HEK293 (cell line): ENCODE results near the gene SNAP23.

Source experiments
- BCL6B ChIP-seq: fragments of 450-650 bp; formaldehyde crosslinking; IDR thresholded peaks from 2 replicates; pipeline ENCODE4 v1.5.1; 2017; ENCODE audit warnings: missing biosample characterization, missing genetic modification characterization
- OSR2 ChIP-seq: fragments of 450-650 bp; formaldehyde crosslinking; IDR thresholded peaks from 2 replicates; pipeline ENCODE4 v1.5.1; 2016; ENCODE audit warnings: missing biosample characterization, missing genetic modification characterization
- OVOL3 ChIP-seq: fragments of 450-650 bp; formaldehyde crosslinking; IDR thresholded peaks from 2 replicates; pipeline ENCODE4 v1.5.1; 2016; ENCODE audit warnings: missing biosample characterization, missing genetic modification characterization
- PATZ1 ChIP-seq: fragments of 450-650 bp; formaldehyde crosslinking; IDR thresholded peaks from 2 replicates; pipeline ENCODE4 v1.5.1; 2016; ENCODE audit warnings: missing biosample characterization, missing genetic modification characterization
- PBX3 ChIP-seq: sonication (generic); formaldehyde crosslinking; IDR thresholded peaks from 2 replicates; pipeline ENCODE4 v1.8.1; 2022; ENCODE audit warnings: mild to moderate bottlenecking, moderate library complexity, missing genetic modification reagents
- SCRT1 ChIP-seq: fragments of 450-650 bp; formaldehyde crosslinking; IDR thresholded peaks from 2 replicates; pipeline ENCODE4 v1.5.1; 2016; ENCODE audit warnings: missing biosample characterization, missing genetic modification characterization, borderline replicate concordance
- SETDB1 ChIP-seq: IDR thresholded peaks from one replicate; pipeline ENCODE4 v1.6.1; 2017; ENCODE audit warnings: mild to moderate bottlenecking, low read length, moderate library complexity, mixed read lengths; ENCODE audit not compliant: insufficient read length
- SP2 ChIP-seq: fragments of 450-650 bp; formaldehyde crosslinking; IDR thresholded peaks from 2 replicates; pipeline ENCODE4 v1.5.1; 2016; ENCODE audit warnings: missing biosample characterization, missing genetic modification characterization
- SP3 ChIP-seq: fragments of 450-650 bp; formaldehyde crosslinking; IDR thresholded peaks from 2 replicates; pipeline ENCODE4 v1.5.1; 2016; ENCODE audit warnings: missing biosample characterization, missing genetic modification characterization
- YY2 ChIP-seq: fragments of 450-650 bp; formaldehyde crosslinking; IDR thresholded peaks from 2 replicates; pipeline ENCODE4 v1.5.1; 2016; ENCODE audit warnings: missing biosample characterization, missing genetic modification characterization
- ZBTB20 ChIP-seq: fragments of 450-650 bp; formaldehyde crosslinking; IDR thresholded peaks from 2 replicates; pipeline ENCODE4 v1.5.1; 2016; ENCODE audit warnings: missing biosample characterization, missing genetic modification characterization
- ZBTB21 ChIP-seq: fragments of 450-650 bp; formaldehyde crosslinking; IDR thresholded peaks from 2 replicates; pipeline ENCODE4 v1.5.1; 2017; ENCODE audit warnings: missing biosample characterization, missing genetic modification characterization
- ZEB2 ChIP-seq: fragments of 450-650 bp; formaldehyde crosslinking; IDR thresholded peaks from 2 replicates; pipeline ENCODE4 v1.5.1; 2016; ENCODE audit warnings: missing biosample characterization, missing genetic modification characterization
- ZNF148 ChIP-seq: fragments of 450-650 bp; formaldehyde crosslinking; IDR thresholded peaks from 2 replicates; pipeline ENCODE4 v1.5.0; 2017; ENCODE audit warnings: missing biosample characterization, missing genetic modification characterization, borderline replicate concordance
- ZNF214 ChIP-seq: fragments of 450-650 bp; formaldehyde crosslinking; IDR thresholded peaks from 2 replicates; pipeline ENCODE4 v1.5.1; 2017; ENCODE audit warnings: missing biosample characterization, mild to moderate bottlenecking, missing genetic modification characterization, borderline replicate concordance
- ZNF239 ChIP-seq: fragments of 450-650 bp; formaldehyde crosslinking; IDR thresholded peaks from 2 replicates; pipeline ENCODE4 v1.5.1; 2016; ENCODE audit warnings: missing biosample characterization, missing genetic modification characterization
- ZNF24 ChIP-seq: fragments of 450-650 bp; formaldehyde crosslinking; IDR thresholded peaks from 2 replicates; pipeline ENCODE4 v1.5.1; 2016; ENCODE audit warnings: missing biosample characterization, missing genetic modification characterization
- ZNF302 ChIP-seq: fragments of 450-650 bp; formaldehyde crosslinking; IDR thresholded peaks from 2 replicates; pipeline ENCODE4 v1.5.1; 2016; ENCODE audit warnings: missing biosample characterization, missing genetic modification characterization, low read depth
- ZNF354C ChIP-seq: fragments of 450-650 bp; formaldehyde crosslinking; IDR thresholded peaks from 2 replicates; pipeline ENCODE4 v1.5.1; 2016; ENCODE audit warnings: missing biosample characterization, missing genetic modification characterization, low read depth, borderline replicate concordance
- ZNF391 ChIP-seq: fragments of 450-650 bp; formaldehyde crosslinking; IDR thresholded peaks from 2 replicates; pipeline ENCODE4 v1.5.1; 2016; ENCODE audit warnings: low read depth, missing biosample characterization, missing genetic modification characterization, borderline replicate concordance
- ZNF433 ChIP-seq: fragments of 450-650 bp; formaldehyde crosslinking; IDR thresholded peaks from 2 replicates; pipeline ENCODE4 v1.5.1; 2016; ENCODE audit warnings: missing biosample characterization, missing genetic modification characterization, low read depth
- ZNF488 ChIP-seq: fragments of 450-650 bp; formaldehyde crosslinking; IDR thresholded peaks from 2 replicates; pipeline ENCODE4 v1.5.1; 2016; ENCODE audit warnings: missing biosample characterization, missing genetic modification characterization
- ZNF530 ChIP-seq: fragments of 450-650 bp; formaldehyde crosslinking; IDR thresholded peaks from 2 replicates; pipeline ENCODE4 v1.5.1; 2016; ENCODE audit warnings: low read depth, missing biosample characterization, missing genetic modification characterization
- ZNF610 ChIP-seq: fragments of 450-650 bp; formaldehyde crosslinking; IDR thresholded peaks from 2 replicates; pipeline ENCODE4 v1.5.1; 2016; ENCODE audit warnings: missing biosample characterization, missing genetic modification characterization, borderline replicate concordance
- ZNF624 ChIP-seq: fragments of 450-650 bp; formaldehyde crosslinking; IDR thresholded peaks from 2 replicates; pipeline ENCODE4 v1.5.1; 2017; ENCODE audit warnings: missing biosample characterization, missing genetic modification characterization
- ZNF629 ChIP-seq: fragments of 450-650 bp; formaldehyde crosslinking; IDR thresholded peaks from 2 replicates; pipeline ENCODE4 v1.5.1; 2017; ENCODE audit warnings: missing biosample characterization, missing genetic modification characterization
- ZNF664 ChIP-seq: fragments of 450-650 bp; formaldehyde crosslinking; IDR thresholded peaks from 2 replicates; pipeline ENCODE4 v1.5.1; 2016; ENCODE audit warnings: missing biosample characterization, missing genetic modification characterization
- ZNF747 ChIP-seq: fragments of 450-650 bp; formaldehyde crosslinking; IDR thresholded peaks from 2 replicates; pipeline ENCODE4 v1.5.1; 2016; ENCODE audit warnings: missing biosample characterization, missing genetic modification characterization
- ZNF837 ChIP-seq: fragments of 450-650 bp; formaldehyde crosslinking; IDR thresholded peaks from 2 replicates; pipeline ENCODE4 v1.5.1; 2016; ENCODE audit warnings: missing biosample characterization, missing genetic modification characterization
- ZNF843 ChIP-seq: fragments of 450-650 bp; formaldehyde crosslinking; IDR thresholded peaks from 2 replicates; pipeline ENCODE4 v1.5.1; 2016; ENCODE audit warnings: missing biosample characterization, missing genetic modification characterization
- ZSCAN5A ChIP-seq: fragments of 450-650 bp; formaldehyde crosslinking; IDR thresholded peaks from 2 replicates; pipeline ENCODE4 v1.5.1; 2016; ENCODE audit warnings: missing biosample characterization, missing genetic modification characterization

Gene SNAP23

GRCh38 chr15:42548249-42549031 is 53.0 kb downstream of the SNAP23 start, which contains the start of the genes HAUS2 and LRRC57 (continued):
- TF ChIP-seq PBX3 = 0 out of 2 replicates have a peak, but pooled peaks have one; percentile 49
- TF ChIP-seq ZNF837 (tag by site-specific recombination) = no peak
- peak; percentile 74 for TF ChIP-seq PATZ1 (tag by site-specific recombination)
- no peak for TF ChIP-seq ZNF664 (tag by site-specific recombination)
- TF ChIP-seq ZNF239 (tag by site-specific recombination) = no peak
- peak; percentile 34; the same call in 1 of the 2 replicates for TF ChIP-seq ZNF391 (tag by site-specific recombination)
- TF ChIP-seq ZEB2 (tag by site-specific recombination) = peak; percentile 87
- TF ChIP-seq ZNF302 (tag by site-specific recombination) = no peak
- TF ChIP-seq BCL6B (tag by site-specific recombination) = peak; percentile 92
- peak; percentile 64 for TF ChIP-seq SP3
- peak; percentile 67 for TF ChIP-seq SP2
- TF ChIP-seq SETDB1 = no peak
- peak; percentile 23; the same call in 1 of the 2 replicates for TF ChIP-seq OVOL3
- TF ChIP-seq ZBTB20 (tag by site-specific recombination) = peak; percentile 100
- TF ChIP-seq ZNF610 (tag by site-specific recombination) = 0 out of 2 replicates have a peak, but pooled peaks have one; percentile 62
- 0 out of 2 replicates have a peak, but pooled peaks have one; percentile 21 for TF ChIP-seq ZNF843
- no peak for TF ChIP-seq ZNF148
- TF ChIP-seq ZNF629 (tag by site-specific recombination) = peak; percentile 89
- 0 out of 2 replicates have a peak, but pooled peaks have one; percentile 58 for TF ChIP-seq ZNF24 (tag by site-specific recombination)
- TF ChIP-seq YY2 (tag by site-specific recombination) = peak; percentile 74
- TF ChIP-seq ZNF433 (tag by site-specific recombination) = no peak
- no peak for TF ChIP-seq ZNF214
- TF ChIP-seq ZSCAN5A = peak; percentile 48; the same call in 1 of the 2 replicates
- peak; percentile 86 for TF ChIP-seq ZBTB21 (tag by site-specific recombination)
- TF ChIP-seq SCRT1 (tag by site-specific recombination) = no peak
- no peak for TF ChIP-seq ZNF530 (tag by site-specific recombination)
- no peak for TF ChIP-seq ZNF747
- no peak for TF ChIP-seq ZNF624 (tag by site-specific recombination)
- TF ChIP-seq OSR2 (tag by site-specific recombination) = peak; percentile 79; the same call in 1 of the 2 replicates
- no peak for TF ChIP-seq ZNF354C (tag by site-specific recombination)
- no peak for TF ChIP-seq ZNF488
